HCT116 (cell line): ENCODE results near the gene NEMP1.

Experiments used
- ATF3 ChIP-seq: IDR thresholded peaks from 2 replicates; pipeline ENCODE4 v1.6.1; 2012
- CTCF ChIP-seq, 3 experiments: fragments of 200-600 bp in 1 of 3; sonication (generic) in 1 of 3; IDR thresholded peaks in 2 of 3; conservative IDR thresholded peaks in 1 of 3; 2 replicates each; pipeline ENCODE4 v1.5.1; 2012 to 2017; ENCODE audit warnings: low read depth in 2 of 3, low read length in 2 of 3, antibody characterized with exemption in 1 of 3, borderline replicate concordance in 1 of 3, control low read depth in 1 of 3, mild to moderate bottlenecking in 1 of 3, mixed read lengths in 1 of 3, mixed run types in 1 of 3, moderate library complexity in 1 of 3; ENCODE audit not compliant: insufficient read depth in 1 of 3
- EGR1 ChIP-seq: IDR thresholded peaks from 2 replicates; pipeline ENCODE4 v1.6.1; 2012; ENCODE audit warnings: low read depth
- ELF1 ChIP-seq: IDR thresholded peaks from 2 replicates; pipeline ENCODE4 v1.6.1; 2012; ENCODE audit warnings: low read depth, borderline replicate concordance
- EZH2 ChIP-seq: fragments of 200-600 bp; sonication (generic); IDR thresholded peaks from 2 replicates; pipeline ENCODE4 v1.6.1; 2017; ENCODE audit warnings: antibody characterized with exemption, mixed run types
- POLR2A ChIP-seq: IDR thresholded peaks from 2 replicates; pipeline ENCODE4 v1.7.0; 2011; ENCODE audit warnings: borderline replicate concordance; ENCODE audit not compliant: insufficient read depth, insufficient read length; ENCODE audit errors: extremely low read depth
- POLR2AphosphoS5 ChIP-seq: IDR thresholded peaks from 2 replicates; pipeline ENCODE4 v1.6.1; 2011; ENCODE audit warnings: mild to moderate bottlenecking, low read depth, low read length, moderate library complexity
- SP1 ChIP-seq: IDR thresholded peaks from 2 replicates; pipeline ENCODE4 v1.6.1; 2012; ENCODE audit warnings: low read depth

DNA sequence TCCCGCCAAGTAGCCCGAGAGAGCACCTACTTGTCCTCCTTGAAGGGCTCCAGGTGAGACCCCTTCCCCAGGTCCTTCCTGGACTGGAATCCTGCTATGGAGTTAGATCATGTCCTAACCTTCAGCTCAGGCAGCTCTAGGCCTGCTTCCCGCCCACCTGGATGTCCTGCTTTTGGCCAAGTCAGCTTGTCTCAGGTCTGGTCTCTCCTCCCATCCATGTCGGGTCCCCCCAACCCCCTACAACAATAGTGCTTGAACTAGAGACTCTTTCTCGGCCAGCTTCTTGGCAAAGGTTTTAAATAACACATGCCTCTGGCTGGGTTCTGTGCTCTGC, 13.9 kb upstream of the NEMP1 start:
- TF ChIP-seq EGR1 (no peak), EZH2 (no peak), ELF1 (no peak), SP1 (no peak), POLR2A (no peak), ATF3 (no peak), CTCF (IDR thresholded peaks at IDR 0.05 in 2 of 3, conservative IDR thresholded peaks at IDR 0.05 in 1 of 3; ENCODE audit: borderline replicate concordance in 1 of 3, insufficient read depth in 1 of 3, low read depth in 2 of 3, low read length in 2 of 3) (no peak), POLR2AphosphoS5 (no peak)
